GM19351 (cell line): ENCODE results near the gene CYP46A1.
A peak's percentile ranks its signal among the peaks of the same experiment; 100 is the strongest.
"Not testable (repeated sequence)": the region's sequence is repeated elsewhere in the genome, so short reads cannot be mapped to it uniquely, and the experiment has no call there.

Experiments
- ATAC-seq: cut with Tn5 transposase; IDR thresholded peaks from one replicate; pipeline ENCODE4 v1.9.1; 2021; ENCODE audit warnings: mild to moderate bottlenecking, moderate library complexity; ENCODE audit not compliant: unreplicated experiment

CYP46A1 gene

GRCh38 chr14:99683619-99684409, at the start of gene CYP46A1:
Gene CYP46A1 (plus strand): TSS chr14:99684298. CDS start chr14:99684418, 120 bp downstream.
- peak; percentile 90 for ATAC-seq

- no peak for ATAC-seq
Observed at GRCh38 chr14:99634443-99634842, 49.7 kb upstream of the CYP46A1 start.

GRCh38 chr14:99635116-99635515, 49.0 kb upstream of the CYP46A1 start:
- no peak for ATAC-seq

- no peak for ATAC-seq
Observed at GRCh38 chr14:99636487-99636886, 47.6 kb upstream of the CYP46A1 start.

- ATAC-seq: no peak
Observed at GRCh38 chr14:99637624-99638023, 46.5 kb upstream of the CYP46A1 start.

GRCh38 chr14:99642771-99643170, 41.3 kb upstream of the CYP46A1 start:
- ATAC-seq: not testable (repeated sequence)

GRCh38 chr14:99643343-99643742, 40.8 kb upstream of the CYP46A1 start:
- no peak for ATAC-seq

GRCh38 chr14:99644035-99644587, 40.0 kb upstream of the CYP46A1 start:
- ATAC-seq: no peak

- ATAC-seq: no peak
Observed at GRCh38 chr14:99644723-99645544, 39.2 kb upstream of the CYP46A1 start, which contains the start of gene HHIPL1. Gene HHIPL1 (plus strand): TSS chr14:99645129. CDS start chr14:99645208, 79 bp downstream.

GRCh38 chr14:99645545-99646505, 38.3 kb upstream of the CYP46A1 start:
- no peak for ATAC-seq

GRCh38 chr14:99647411-99647810, 36.7 kb upstream of the CYP46A1 start:
- no peak for ATAC-seq

GRCh38 chr14:99648027-99648784, 35.9 kb upstream of the CYP46A1 start:
- no peak for ATAC-seq

GRCh38 chr14:99649219-99649618, 34.9 kb upstream of the CYP46A1 start:
- ATAC-seq: no peak

- no peak for ATAC-seq
Observed at GRCh38 chr14:99649643-99650042, 34.5 kb upstream of the CYP46A1 start.

GRCh38 chr14:99650189-99650588, 33.9 kb upstream of the CYP46A1 start:
- ATAC-seq: no peak

- no peak for ATAC-seq
Observed at GRCh38 chr14:99651953-99652746, 31.9 kb upstream of the CYP46A1 start.

- no peak for ATAC-seq
Observed at GRCh38 chr14:99654235-99654985, 29.7 kb upstream of the CYP46A1 start.

- ATAC-seq: no peak
Observed at GRCh38 chr14:99655521-99655920, 28.6 kb upstream of the CYP46A1 start.
